T-helper 2 cell (primary cell): Measurements from ENCODE around the gene TSTD2.

Source experiments
- DNase-seq, 5 experiments: peaks; one replicate each; pipeline versions ENCODE4 v3.0.0 to v3.0.0-alpha.2; 2012 to 2022
- total RNA-seq, 2 donors: gene quantifications; one replicate each; lab custom pipeline; 2026; lab: John Stamatoyannopoulos, UW

TSTD2 gene
- total RNA-seq = 18.7 to 20.8 reads per million in 2 donors

DNA sequence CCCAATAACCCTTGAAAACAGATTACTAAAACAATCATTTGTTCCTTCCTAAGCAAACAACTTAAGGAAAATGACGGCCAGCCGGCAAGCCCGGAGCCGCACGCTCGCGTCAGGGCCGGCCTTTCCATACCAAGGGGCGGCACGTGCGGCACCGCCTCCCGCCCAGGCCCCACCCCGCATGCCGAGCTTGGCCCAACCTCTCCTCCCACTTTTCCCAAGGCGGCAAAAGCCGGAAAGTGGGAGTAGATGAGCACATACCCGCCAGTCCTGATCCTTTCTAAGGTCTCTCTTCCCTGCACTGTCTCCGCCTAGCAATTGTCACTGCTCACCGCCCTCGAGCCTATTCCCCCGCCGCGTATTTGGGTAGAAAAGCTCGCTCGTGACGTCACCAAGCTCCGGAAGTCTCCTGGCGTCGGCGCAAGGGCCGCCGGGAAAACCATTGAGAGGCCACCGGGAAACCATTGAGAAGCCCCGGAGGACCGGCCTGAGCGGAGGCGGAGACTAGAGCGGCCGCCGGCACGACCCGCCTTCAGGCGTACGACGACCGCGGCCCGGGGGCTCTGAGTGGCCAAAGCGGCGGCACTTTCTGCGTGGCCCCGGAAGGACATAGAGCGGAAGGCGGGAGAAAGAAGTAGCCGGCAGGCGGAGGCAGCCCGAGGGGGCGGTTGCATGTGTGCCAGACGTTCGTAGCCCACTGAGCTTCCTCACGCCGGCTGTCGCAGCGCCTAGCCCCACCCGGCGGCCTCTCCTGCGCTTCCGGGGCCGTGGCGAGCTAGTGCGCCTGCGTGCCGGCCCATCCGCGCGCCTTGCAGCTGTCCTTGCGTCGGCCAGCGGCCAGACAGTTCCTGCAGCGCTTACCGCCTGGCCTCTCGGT is at the start of gene TSTD2, which contains the start of gene NCBP1:
TSS of gene TSTD2 (minus strand) at position 384 of the 874 bp plus-strand sequence. CDS start 5,806 bp downstream, outside the sequence.
TSS of gene NCBP1 (plus strand) at position 837 of the 874 bp plus-strand sequence. CDS start 61 bp downstream, outside the sequence.
- peak; percentile 79 to 99 (median 91) for DNase-seq

- DNase-seq = no peak
Measured at GRCh38 chr9:97682242-97682641, 49.1 kb upstream of the TSTD2 start.

DNA sequence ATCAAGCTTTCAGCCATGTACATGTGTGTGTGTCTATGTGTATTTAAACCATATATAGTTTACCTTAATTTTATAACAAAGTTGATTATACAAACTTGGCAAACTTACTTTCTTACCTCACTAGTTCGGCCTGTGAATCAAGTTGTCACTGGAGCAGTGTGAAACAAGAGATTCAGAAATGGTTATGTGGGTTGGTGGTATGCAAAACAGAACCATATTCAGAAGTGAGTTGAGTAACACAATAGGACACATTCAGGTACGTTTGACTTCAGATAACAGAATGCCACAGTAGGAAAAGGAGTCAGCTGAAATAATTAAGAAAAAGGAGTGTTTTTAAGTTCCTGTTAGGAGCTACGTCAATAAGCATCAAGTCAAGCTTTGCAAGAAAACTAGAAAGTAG is 42.5 kb upstream of the TSTD2 start:
- no peak for DNase-seq

GRCh38 chr9:97673922-97674321 is 40.8 kb upstream of the TSTD2 start:
- DNase-seq = no peak

DNA sequence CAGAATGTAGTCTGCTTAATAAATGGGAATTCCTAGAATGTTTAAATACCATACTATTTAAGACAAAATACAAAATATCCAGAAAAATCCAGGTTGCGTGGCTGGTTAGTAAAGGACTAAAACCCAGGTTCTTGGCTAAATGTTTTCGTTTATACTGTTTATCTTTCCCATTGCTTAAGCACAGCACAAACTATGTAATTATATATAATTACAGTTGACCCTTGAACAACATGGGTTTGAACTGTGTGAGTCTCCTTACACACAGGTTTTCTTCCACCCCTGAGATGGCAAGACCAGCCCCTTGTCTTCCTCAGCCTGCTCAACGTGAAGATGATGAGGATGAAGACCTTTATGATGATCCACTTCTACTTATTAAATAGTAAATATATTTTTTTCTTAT is 39.2 kb upstream of the TSTD2 start:
- DNase-seq = no peak

DNA sequence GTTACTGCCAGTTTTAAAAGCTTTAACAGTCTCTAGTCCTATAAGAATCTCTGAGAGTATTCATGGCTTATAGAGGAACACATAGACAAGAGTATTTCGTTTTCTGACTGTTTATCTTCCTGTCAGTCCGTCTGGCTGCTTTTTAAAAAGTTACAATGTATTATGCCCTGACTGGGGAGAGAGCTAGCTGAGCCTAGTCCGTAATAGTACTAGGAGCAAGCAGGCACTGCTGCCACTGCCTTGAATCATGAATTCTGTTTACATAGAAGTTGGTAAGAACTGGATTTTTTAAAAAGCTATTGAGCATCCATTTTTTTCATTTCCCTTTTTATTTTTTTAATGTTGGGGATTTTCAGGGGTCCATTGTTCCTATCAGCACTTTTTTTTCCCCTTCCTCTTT is 37.4 kb upstream of the TSTD2 start:
- no peak for DNase-seq

- peak in 1 of 5 experiments; percentile 7 for DNase-seq
Measured at GRCh38 chr9:97668485-97668884, 35.3 kb upstream of the TSTD2 start.

DNA sequence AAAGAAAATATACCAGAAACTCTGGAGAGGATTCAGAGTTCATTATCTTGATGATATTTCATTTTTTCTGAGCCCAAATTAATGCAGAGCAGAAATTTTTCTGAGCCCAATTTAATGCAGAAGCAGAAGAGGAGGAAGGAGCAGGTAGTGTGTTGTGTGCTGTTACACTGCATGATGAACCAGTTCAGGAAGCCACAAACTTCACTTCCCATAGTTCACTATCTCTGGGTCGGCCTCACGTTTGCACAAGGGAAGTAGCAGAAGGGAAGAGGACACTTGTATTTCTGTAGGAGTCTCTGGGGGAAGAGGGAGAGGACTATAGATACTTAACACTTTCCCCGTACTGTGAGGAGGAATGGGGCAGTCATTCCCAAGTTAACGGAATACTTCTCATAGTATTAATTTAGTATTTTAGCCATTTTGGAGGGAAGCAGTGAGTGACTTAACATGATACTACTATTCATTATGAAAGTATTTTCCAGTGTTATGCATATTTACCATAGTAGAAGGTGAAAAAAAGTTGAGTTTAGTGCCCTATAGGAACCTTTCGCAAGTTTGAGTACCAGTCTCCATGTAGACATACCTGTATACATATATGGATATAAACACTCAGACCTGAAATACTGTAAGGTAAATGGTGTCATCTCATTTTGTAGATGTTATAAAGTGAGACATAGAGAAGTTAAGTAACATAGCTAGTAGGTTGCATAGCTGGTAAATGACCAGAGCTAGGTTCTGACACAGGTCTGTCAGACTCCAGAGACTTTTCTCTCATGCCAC is 33.9 kb upstream of the TSTD2 start:
- peak in 1 of 5 experiments; percentile 8 for DNase-seq

- DNase-seq = no peak
Measured at GRCh38 chr9:97665742-97666141, 32.6 kb upstream of the TSTD2 start.

- no peak for DNase-seq
Measured at GRCh38 chr9:97660847-97661246, 27.7 kb upstream of the TSTD2 start.

- DNase-seq = no peak
Measured at GRCh38 chr9:97660340-97660739, 27.2 kb upstream of the TSTD2 start.

GRCh38 chr9:97659771-97660170 is 26.6 kb upstream of the TSTD2 start:
- DNase-seq = no peak

- DNase-seq = no peak
Measured at GRCh38 chr9:97658707-97659106, 25.5 kb upstream of the TSTD2 start.

GRCh38 chr9:97651646-97652045 is 18.5 kb upstream of the TSTD2 start:
- no peak for DNase-seq

GRCh38 chr9:97647996-97648395 is 14.8 kb upstream of the TSTD2 start:
- DNase-seq = no peak

DNA sequence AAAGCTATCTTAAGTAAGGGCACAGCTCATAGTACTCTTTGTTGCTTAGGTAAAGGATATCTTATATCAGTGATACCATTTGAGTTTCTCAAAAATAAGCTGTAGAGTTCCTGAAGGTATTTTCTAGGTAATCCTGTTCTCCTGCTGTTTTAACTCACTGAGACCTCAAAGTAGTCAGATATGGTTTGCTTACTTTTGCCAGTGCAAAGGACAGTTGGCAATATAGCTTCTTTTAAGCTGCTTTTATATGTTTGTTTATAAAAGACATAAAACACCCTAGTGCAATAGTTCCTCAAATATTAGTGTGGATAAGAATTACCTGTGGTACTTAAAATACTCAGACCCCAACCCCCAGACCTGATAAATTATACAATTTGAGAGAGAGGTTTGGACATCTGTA is 12.6 kb upstream of the TSTD2 start:
- DNase-seq = no peak

DNA sequence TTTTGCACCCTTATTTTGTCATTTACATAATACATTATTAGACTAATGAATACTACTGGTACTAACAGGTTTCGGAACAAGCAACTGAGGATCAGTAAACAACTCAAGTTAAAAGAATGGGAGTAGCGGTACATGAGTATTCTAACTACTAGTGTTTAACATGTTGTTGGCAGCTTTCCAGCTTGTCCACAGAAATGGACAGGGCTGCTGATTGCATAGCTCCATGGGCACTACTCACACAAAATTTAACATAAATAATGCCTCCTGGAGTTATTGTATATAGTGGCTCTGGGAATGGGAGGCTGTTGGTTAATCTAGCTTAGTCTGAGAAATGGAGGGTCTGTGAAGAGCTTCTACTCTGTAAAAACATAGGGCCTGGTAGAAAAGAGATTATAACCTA is 7.2 kb upstream of the TSTD2 start:
- DNase-seq = no peak

- DNase-seq = peak in 1 of 5 experiments; percentile 14
Measured at GRCh38 chr9:97638666-97639065, 5.5 kb upstream of the TSTD2 start.

GRCh38 chr9:97636903-97637302 is 3.7 kb upstream of the TSTD2 start:
- DNase-seq = no peak

DNA sequence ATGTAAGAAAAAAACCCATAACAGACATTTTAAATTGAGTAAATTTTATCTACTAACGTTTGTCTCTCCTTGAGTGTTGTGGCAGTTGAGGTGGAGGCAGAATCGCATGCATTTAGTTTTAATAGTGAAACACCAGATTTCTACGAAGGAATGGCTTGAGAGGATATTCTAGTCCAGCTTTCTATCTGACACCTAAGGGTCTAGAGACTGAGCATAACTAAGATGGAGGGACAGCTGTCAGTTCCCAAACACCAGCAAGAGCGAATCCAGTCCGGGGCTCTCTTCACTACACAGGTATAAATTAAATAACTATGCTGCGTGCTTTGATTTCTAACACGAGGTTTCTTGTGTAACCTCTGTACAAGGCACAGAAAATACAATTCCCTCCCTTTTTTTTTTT is 1.9 kb upstream of the TSTD2 start:
- DNase-seq = no peak

DNA sequence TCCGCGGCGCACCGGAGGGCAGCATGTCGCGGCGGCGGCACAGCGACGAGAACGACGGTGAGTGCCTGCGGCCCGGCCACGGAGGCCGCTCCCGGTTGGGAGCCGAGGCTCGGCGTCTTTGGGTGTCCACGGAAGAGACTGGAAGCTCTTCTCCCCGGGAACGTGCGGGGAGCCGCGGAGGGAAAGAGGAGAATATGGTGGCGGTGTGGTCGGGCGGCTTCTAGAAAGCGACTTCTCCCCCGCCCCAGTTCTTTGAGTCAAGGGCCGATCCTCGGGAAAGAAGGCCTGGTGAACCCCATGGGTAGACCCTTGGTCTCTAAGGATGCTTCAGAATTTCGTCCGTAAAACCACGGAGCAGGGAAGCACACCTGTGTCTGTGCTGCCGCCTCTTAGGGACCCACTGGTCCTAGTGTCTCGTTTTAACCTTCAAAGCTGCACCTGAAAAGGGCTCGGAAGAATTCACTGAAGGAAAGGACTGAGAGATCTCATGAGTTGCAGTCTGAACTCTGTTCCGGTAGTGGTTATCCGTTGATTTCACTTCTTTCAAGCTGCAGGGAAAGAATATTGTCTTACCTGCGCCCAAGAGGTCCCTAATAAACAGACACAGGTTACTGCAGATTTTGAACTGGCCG is 807 bp upstream of the TSTD2 start:
- peak in 1 of 5 experiments; percentile 43 for DNase-seq

DNA sequence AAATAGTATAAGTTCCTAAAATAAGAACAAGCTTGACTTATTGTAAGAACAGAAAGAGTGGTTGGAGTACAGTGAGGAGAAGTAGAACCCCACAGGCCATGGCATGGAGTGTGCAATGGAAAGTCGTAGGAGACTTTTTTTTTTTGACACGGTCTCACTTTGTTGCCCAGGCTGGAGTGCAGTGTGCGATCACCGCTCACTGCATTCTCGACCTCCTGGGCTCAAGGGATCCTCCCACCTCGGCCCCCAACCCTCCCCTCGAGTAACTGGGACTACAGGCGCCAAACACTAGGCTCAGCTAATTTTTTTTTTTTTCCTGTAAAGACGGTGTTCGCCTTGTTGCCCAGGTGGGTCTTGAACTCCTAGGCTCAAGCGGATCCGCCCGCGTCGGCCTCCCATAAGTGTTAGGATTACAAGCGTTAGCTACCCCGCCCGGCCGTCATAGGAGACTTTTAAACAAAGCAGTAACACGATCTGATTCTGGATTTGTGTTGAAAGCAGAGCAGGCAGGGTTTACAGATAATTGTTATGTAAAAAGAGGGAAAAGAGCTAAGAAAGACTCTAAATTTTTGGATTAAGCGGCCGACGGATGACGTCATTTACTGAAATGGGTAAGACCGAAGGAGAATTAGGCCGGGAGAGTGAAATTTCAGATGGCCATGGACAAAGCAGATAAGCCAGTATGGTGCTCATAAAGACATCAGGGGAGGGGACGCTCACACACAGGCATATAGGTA is 752 bp downstream of the TSTD2 start:
- DNase-seq = no peak
